HG03565 (cell line): ENCODE measurements around the gene MAGI2.

ENCODE experiments used
- ATAC-seq: cut with Tn5 transposase; IDR thresholded peaks from one replicate; pipeline ENCODE4 v1.9.1; 2021; ENCODE audit warnings: mild to moderate bottlenecking, moderate library complexity; ENCODE audit not compliant: unreplicated experiment

Gene MAGI2

GRCh38 chr7:78842068-78842467 lies 611.4 kb downstream of the MAGI2 start:
- no peak for ATAC-seq

- ATAC-seq: no peak
Observed at GRCh38 chr7:78835897-78836296, 617.6 kb downstream of the MAGI2 start.

- no peak for ATAC-seq
Observed at GRCh38 chr7:78828317-78828716, 625.1 kb downstream of the MAGI2 start.

GRCh38 chr7:78803501-78804127 lies 649.9 kb downstream of the MAGI2 start:
- no peak for ATAC-seq

DNA sequence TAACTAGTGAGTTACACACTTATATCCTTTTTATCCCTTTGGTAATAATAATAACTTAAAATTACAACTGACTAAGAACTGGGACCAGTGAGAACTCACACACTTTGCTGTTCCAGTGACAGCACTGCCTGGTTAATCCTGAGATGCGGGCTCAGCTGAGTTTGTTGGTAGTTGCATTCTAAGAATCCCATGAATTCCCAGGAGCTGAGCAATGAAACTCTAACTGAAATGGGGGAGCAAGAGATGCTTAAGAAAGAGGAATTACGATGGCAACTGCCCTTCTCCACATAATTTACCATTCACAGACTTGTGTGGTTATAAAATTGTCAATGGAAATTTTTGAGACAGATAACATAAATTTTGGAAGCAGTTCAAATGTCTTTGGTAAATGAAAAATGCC lies 659.4 kb downstream of the MAGI2 start:
- no peak for ATAC-seq

DNA sequence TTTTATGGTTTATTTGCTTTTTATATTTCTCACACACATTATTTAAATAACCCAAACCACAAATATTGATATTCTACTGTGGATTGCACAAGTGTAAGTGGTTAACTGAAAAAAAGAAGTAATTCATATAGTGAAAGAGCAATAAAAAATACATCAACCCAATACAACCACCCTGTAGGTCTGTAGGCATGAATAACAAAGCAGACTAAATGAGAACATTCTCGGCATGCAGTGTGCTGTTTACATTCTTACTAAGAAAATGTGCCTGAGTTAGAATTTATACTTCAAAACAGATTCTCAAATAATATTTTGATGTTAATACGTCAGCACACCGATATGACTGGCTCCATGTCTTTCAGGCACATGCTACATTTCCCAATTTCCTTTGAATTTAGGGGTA lies 660.8 kb downstream of the MAGI2 start:
- no peak for ATAC-seq

DNA sequence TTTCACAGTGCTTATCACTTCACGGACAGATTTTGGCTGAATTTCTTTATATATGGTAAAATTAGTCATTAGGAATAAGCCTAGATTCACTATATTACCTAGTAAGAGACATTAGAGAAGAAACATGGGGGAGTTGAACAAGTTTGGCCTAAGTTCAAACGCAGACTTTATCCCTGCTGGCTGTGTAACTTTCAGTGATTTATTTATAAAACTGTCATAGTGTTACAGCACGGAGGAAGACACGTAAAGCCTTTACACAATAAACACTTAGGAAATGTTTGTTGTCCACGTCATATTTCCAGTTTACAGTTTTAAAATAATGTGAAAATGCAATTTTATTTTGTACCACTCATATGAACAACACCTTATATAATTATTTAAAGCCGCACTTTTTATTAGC lies 661.5 kb downstream of the MAGI2 start:
- ATAC-seq: no peak

DNA sequence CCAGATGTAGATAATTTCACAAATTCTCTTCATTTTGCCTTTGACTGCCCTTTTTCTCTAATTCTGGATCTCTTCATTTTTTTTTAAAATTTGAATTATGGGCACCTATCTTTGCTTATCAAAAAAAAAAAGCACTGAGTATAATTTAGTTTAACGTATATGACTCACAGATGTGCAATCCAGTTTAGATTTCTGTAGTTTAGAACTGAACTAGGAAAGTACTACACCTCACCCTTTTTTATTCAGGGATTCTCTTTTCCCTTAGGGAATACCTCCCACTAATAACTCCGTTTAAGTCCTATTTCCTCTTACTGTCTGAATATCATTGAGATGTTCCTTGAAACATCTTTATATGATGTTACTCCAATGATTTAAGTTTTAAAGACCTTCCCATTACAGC lies 665.0 kb downstream of the MAGI2 start:
- no peak for ATAC-seq

DNA sequence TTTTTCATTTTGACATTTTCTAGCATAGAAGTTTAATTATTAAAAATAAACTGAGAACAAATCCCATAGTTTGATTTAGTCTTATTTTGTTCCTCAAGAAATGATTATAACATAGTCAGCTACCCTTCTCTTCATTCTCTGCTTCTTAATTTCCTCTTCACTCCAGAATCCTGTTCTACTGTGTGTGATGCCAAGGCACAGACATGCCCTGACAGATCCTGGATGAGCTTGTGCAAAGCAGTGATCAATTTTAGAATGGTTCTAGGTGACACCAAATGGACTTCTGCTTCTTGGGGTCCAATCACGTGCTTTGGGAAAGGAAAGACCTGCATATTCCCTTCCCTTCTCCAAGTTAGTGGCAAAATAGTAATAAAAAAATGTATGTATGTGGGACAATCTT lies 665.6 kb downstream of the MAGI2 start:
- ATAC-seq: no peak

- ATAC-seq: no peak
Observed at GRCh38 chr7:78786055-78786454, 667.4 kb downstream of the MAGI2 start.

GRCh38 chr7:78783179-78783962 lies 670.1 kb downstream of the MAGI2 start:
- no peak for ATAC-seq

- no peak for ATAC-seq
Observed at GRCh38 chr7:78780560-78780959, 672.9 kb downstream of the MAGI2 start.

- no peak for ATAC-seq
Observed at GRCh38 chr7:78779788-78780187, 673.7 kb downstream of the MAGI2 start.

DNA sequence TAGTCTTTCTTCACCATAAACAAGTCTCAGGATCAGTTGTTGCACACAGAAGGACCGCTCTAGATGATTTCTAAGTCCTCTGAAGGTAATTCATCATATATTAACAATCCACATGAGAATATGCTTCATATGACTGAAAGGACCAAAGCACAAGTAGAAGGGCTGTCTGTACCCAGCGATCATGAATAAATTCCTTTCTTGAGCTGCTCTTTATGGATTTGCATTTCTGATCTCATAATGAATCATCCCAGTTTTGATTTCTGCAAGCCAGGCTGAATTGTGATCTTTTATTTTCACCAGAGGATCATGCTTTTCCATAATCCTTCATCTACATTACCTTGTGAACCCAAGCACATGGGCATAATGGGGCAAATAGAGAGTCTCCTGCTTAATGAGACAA lies 675.6 kb downstream of the MAGI2 start:
- no peak for ATAC-seq

DNA sequence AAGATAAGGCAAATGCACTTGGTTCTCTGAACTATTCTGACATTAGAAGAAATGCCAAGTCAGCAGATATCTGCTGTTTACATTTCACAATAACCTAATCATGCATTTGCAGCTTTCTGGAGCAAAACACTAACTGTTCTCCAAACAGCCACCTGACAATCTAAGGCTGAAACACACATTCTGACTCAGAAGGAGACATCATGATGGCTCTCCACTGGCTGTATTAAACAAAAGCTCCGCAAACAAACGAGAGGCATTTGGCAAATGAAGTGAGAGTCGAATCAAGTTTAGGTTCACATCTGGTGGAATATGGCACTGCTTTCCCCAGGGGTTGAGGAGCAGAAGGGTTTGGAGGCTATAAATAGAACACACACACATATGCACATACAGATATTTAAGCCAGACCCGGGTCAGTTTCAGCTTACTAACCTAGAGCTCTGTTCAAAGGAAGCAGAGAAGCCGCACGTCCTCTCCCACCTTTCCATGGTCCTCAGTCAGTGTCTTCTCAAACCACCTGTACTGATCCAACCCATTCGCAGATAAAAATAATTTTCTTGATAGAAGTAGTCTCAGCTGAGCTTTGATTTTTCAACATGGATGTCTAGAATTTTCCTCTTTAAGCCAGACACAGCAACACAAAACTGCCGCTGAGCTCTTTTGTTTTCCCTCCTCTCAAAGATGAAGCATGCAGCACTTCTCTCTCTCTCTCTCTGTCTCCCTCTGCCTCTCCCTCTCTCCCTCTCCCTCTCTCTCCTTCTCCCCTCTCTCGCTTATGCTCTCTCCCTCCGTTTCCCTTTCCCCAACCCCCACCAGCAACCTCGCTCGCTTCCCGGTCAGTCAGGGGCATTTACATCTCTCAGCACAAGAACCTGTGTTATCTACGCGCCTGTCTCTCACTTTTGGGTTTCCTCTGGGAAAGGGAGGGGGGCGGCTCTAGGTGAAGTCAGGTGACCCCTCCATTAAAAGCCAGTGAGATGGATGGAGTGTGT lies 682.8 kb downstream of the MAGI2 start:
- ATAC-seq: peak; percentile 32

GRCh38 chr7:78769481-78770101 lies 683.9 kb downstream of the MAGI2 start:
- peak; percentile 93 for ATAC-seq

GRCh38 chr7:78768859-78769258 lies 684.6 kb downstream of the MAGI2 start:
- ATAC-seq: no peak

- ATAC-seq: no peak
Observed at GRCh38 chr7:78765943-78766729, 687.3 kb downstream of the MAGI2 start.

DNA sequence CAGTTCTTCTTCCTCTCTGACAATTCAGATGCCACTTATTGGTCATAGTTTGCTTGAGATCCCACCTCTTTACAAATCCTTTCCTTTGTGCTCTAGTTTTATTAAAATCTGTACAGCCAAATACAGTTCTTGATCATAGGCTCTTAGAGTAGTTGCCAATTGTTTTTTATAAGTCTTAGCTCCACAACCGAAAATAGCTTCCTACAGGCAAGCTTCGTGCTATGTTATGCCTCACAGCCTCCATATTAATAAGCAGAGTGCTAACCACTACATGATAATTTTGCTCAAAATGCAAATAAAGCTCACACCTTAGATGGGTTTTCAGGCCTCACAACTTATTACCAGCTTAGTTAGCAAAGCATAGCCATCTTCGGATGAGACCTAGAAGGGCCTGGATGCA lies 688.9 kb downstream of the MAGI2 start:
- ATAC-seq: no peak

DNA sequence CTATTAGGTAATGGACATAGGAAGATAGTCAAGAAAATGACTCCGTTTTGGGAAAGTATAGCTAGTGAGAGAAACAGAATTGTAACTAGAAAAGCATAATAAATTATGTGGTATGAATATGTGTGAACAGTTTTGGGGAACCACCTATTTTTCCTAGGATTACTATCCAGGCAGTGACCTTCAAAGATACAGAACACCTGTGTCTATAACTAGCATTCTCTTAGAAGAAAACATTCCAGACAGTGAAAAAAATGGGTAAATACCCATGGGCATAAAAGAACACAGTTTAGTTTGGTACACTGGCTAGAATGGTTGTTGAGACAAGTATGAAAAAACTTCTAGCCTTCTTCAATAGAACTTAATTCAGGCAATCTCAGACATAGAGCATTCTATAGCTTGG lies 690.8 kb downstream of the MAGI2 start:
- ATAC-seq: no peak
